A673 (cell line): ENCODE measurements around the gene MBNL2. TPM values are rescaled to one million over a fixed set of nuclear protein-coding genes. Genes with fewer than 3 reads are reported as not detected.

Experiments
- BruUV-seq: library from RNA; stranded (reverse); fragments of 400-500 nt; replicated peaks from 2 replicates; lab custom pipeline; 2021; lab: Mats Ljungman, UMichigan
- CTCF ChIA-PET: fragments of 300-600 bp; sonication (Branson Sonifier 250); formaldehyde crosslinking; loops from one replicate; lab custom pipeline; 2022; ENCODE audit warnings: antibody characterized with exemption; lab: Charles Lee
- POLR2A ChIA-PET: fragments of 300-600 bp; sonication (Branson Sonifier 250); formaldehyde crosslinking; loops from one replicate; lab custom pipeline; 2022; ENCODE audit warnings: antibody characterized with exemption; ENCODE audit not compliant: low non-redundant PET; lab: Charles Lee
- DNase-seq: peaks from one replicate; pipeline ENCODE4 v3.0.0-alpha.2; 2015; ENCODE audit warnings: low spot score
- H3K27ac ChIP-seq: fragments of 200-600 bp; sonication (generic); 2 replicates; pipeline ENCODE4 v1.5.1; 2016; ENCODE audit warnings: mixed run types, low read depth, mild to moderate bottlenecking, mixed read lengths, antibody characterized with exemption, low read length; ENCODE audit not compliant: poor library complexity, severe bottlenecking
- H3K27me3 ChIP-seq: fragments of 200-600 bp; sonication (generic); replicated peaks from 2 replicates; pipeline ENCODE4 v1.6.1; 2017; ENCODE audit warnings: mixed run types, low read depth, mild to moderate bottlenecking, mixed read lengths, antibody characterized with exemption, low read length; ENCODE audit not compliant: insufficient read depth, poor library complexity
- H3K36me3 ChIP-seq: fragments of 200-600 bp; sonication (generic); 2 replicates; pipeline ENCODE4 v1.6.1; 2016; ENCODE audit warnings: mixed run types, mild to moderate bottlenecking, mixed read lengths, antibody characterized with exemption, low read length; ENCODE audit not compliant: insufficient read depth, poor library complexity, severe bottlenecking
- H3K4me1 ChIP-seq: fragments of 200-600 bp; sonication (generic); 2 replicates; pipeline ENCODE4 v1.6.1; 2017; ENCODE audit warnings: mixed run types, mild to moderate bottlenecking, mixed read lengths, antibody characterized with exemption, low read length; ENCODE audit not compliant: insufficient read depth, poor library complexity, severe bottlenecking
- H3K4me3 ChIP-seq: fragments of 200-600 bp; sonication (generic); 2 replicates; pipeline ENCODE4 v1.5.1; 2016; ENCODE audit warnings: low read depth, mixed run types, mild to moderate bottlenecking, mixed read lengths, low read length; ENCODE audit not compliant: poor library complexity, severe bottlenecking
- H3K9me3 ChIP-seq: fragments of 200-600 bp; sonication (generic); 2 replicates; pipeline ENCODE4 v1.6.1; 2016; ENCODE audit warnings: mixed run types, low read depth, mild to moderate bottlenecking, mixed read lengths, antibody characterized with exemption, low read length; ENCODE audit not compliant: poor library complexity, severe bottlenecking
- CTCF ChIP-seq: fragments of 300-800, 200-600 bp; sonication (generic); conservative IDR thresholded peaks from 2 replicates; pipeline ENCODE4 v1.5.1; 2017; ENCODE audit warnings: low read depth, mild to moderate bottlenecking, antibody characterized with exemption, low read length, moderate library complexity, mixed read lengths
- EZH2 ChIP-seq: fragments of 200-600 bp; sonication (generic); IDR thresholded peaks from 2 replicates; pipeline ENCODE4 v1.6.1; 2017; ENCODE audit warnings: borderline replicate concordance, low read depth, mild to moderate bottlenecking, mixed read lengths, antibody characterized with exemption, low read length; ENCODE audit not compliant: poor library complexity, severe bottlenecking
- intact Hi-C: fragments of 100-400 bp; cut with micrococcal nuclease; formaldehyde crosslinking; loops from one replicate; pipeline ENCODE4 v1.10.0; 2022; ENCODE audit not compliant: unreplicated experiment
- total RNA-seq: library from RNA; stranded (reverse); gene quantifications from 2 replicates; pipeline ENCODE4 v1.2.3, GENCODE V29; 2021

Gene MBNL2
- total RNA-seq, 1 experiment from 2014 or later: 12.0 TPM

- ChIA-PET CTCF (no interaction called here), POLR2A (no interaction called here)
- no peak for TF ChIP-seq CTCF
- no peak for TF ChIP-seq EZH2
- no peak overlapping the region for H3K4me3 ChIP-seq
- H3K4me1 ChIP-seq: peaks cover 42% of the 10 kb centered on the region
- H3K27me3 ChIP-seq: no peaks in the 10 kb centered on the region
- DNase-seq: no peak
- no TSS peak for BruUV-seq
- H3K9me3 ChIP-seq: no peaks in the 10 kb centered on the region
- H3K27ac ChIP-seq: no peak overlapping the region
- intact Hi-C loops: no loop called here
- H3K36me3 ChIP-seq: no peaks in the 10 kb centered on the region
Measured at GRCh38 chr13:97253581-97254293, 31.6 kb downstream of the MBNL2 start.

- CTCF ChIA-PET: no interaction called here
- H3K36me3 ChIP-seq: no peaks in the 10 kb centered on the region
- POLR2A ChIA-PET: no interaction called here
- no TSS peak for BruUV-seq
- H3K9me3 ChIP-seq: no peaks in the 10 kb centered on the region
- H3K27me3 ChIP-seq: no peaks in the 10 kb centered on the region
- no peak overlapping the region for H3K4me3 ChIP-seq
- no peak overlapping the region for H3K27ac ChIP-seq
- intact Hi-C loops: no loop called here
- TF ChIP-seq CTCF: no peak
- no peak for TF ChIP-seq EZH2
- DNase-seq: no peak
- H3K4me1 ChIP-seq: peaks cover 31% of the 10 kb centered on the region
Measured at GRCh38 chr13:97254816-97255215, 32.7 kb downstream of the MBNL2 start.

- H3K4me3 ChIP-seq: no peak overlapping the region
- TF ChIP-seq CTCF (no peak), EZH2 (no peak)
- H3K27ac ChIP-seq: no peak overlapping the region
- no TSS peak for BruUV-seq
- intact Hi-C loops: no loop called here
- POLR2A ChIA-PET: no interaction called here
- peaks cover 27% of the 10 kb centered on the region for H3K4me1 ChIP-seq
- H3K9me3 ChIP-seq: no peaks in the 10 kb centered on the region
- DNase-seq: no peak
- H3K27me3 ChIP-seq: no peaks in the 10 kb centered on the region
- CTCF ChIA-PET: no interaction called here
- H3K36me3 ChIP-seq: no peaks in the 10 kb centered on the region
Measured at GRCh38 chr13:97255515-97256021, 33.4 kb downstream of the MBNL2 start.
